ENCODE results near the gene BCAR3. TPM values are rescaled to one million over a fixed set of nuclear protein-coding genes. Genes with fewer than 3 reads are reported as not detected.
"Not testable (repeated sequence)": the region's sequence is repeated elsewhere in the genome, so short reads cannot be mapped to it uniquely, and the experiment has no call there.

BCAR3 gene
- total RNA-seq, 1 donor from 2014 or later = 46.9 TPM

GRCh38 chr1:93707956-93708355 is 26.3 kb upstream of the BCAR3 start:
- no peak for DNase-seq (ENCODE audit: extremely low read depth, low read depth, low spot score)

- DNase-seq (ENCODE audit: extremely low read depth, low read depth, low spot score) = no peak
These were observed 24.4 kb upstream of the BCAR3 start for GRCh38 chr1:93705892-93706500.

GRCh38 chr1:93704052-93704451 is 22.4 kb upstream of the BCAR3 start:
- no peak for DNase-seq (ENCODE audit: extremely low read depth, low read depth, low spot score)

- DNase-seq (ENCODE audit: extremely low read depth, low read depth, low spot score) = no peak
These were observed 22.0 kb upstream of the BCAR3 start for GRCh38 chr1:93703643-93704042.

- no peak for DNase-seq (ENCODE audit: extremely low read depth, low read depth, low spot score)
These were observed 21.2 kb upstream of the BCAR3 start for GRCh38 chr1:93702828-93703183.

GRCh38 chr1:93702111-93702827 is 20.6 kb upstream of the BCAR3 start:
- no peak for DNase-seq (ENCODE audit: extremely low read depth, low read depth, low spot score)

GRCh38 chr1:93701629-93702028 is 20.0 kb upstream of the BCAR3 start:
- no peak for DNase-seq (ENCODE audit: extremely low read depth, low read depth, low spot score)

GRCh38 chr1:93700532-93701469 is 19.2 kb upstream of the BCAR3 start:
- no peak for DNase-seq (ENCODE audit: extremely low read depth, low read depth, low spot score)

- no peak for DNase-seq (ENCODE audit: extremely low read depth, low read depth, low spot score)
These were observed 18.0 kb upstream of the BCAR3 start for GRCh38 chr1:93699503-93700168.

GRCh38 chr1:93699049-93699384 is 17.4 kb upstream of the BCAR3 start:
- no peak for DNase-seq (ENCODE audit: extremely low read depth, low read depth, low spot score)

- DNase-seq (ENCODE audit: extremely low read depth, low read depth, low spot score) = no peak
These were observed 16.9 kb upstream of the BCAR3 start for GRCh38 chr1:93698329-93699048.

GRCh38 chr1:93697566-93697965 is 15.9 kb upstream of the BCAR3 start:
- not testable (repeated sequence) for DNase-seq (ENCODE audit: extremely low read depth, low read depth, low spot score)

GRCh38 chr1:93695411-93696005 is 13.9 kb upstream of the BCAR3 start:
- no peak for DNase-seq (ENCODE audit: extremely low read depth, low read depth, low spot score)

- DNase-seq (ENCODE audit: extremely low read depth, low read depth, low spot score) = no peak
These were observed 13.2 kb upstream of the BCAR3 start for GRCh38 chr1:93694819-93695218.

- no peak for DNase-seq (ENCODE audit: extremely low read depth, low read depth, low spot score)
These were observed 12.4 kb upstream of the BCAR3 start for GRCh38 chr1:93694039-93694438.

GRCh38 chr1:93692983-93693591 is 11.4 kb upstream of the BCAR3 start:
- peak; percentile 47 for DNase-seq (ENCODE audit: extremely low read depth, low read depth, low spot score)

- no peak for DNase-seq (ENCODE audit: extremely low read depth, low read depth, low spot score)
These were observed 10.8 kb upstream of the BCAR3 start for GRCh38 chr1:93692451-93692861.

- DNase-seq (ENCODE audit: extremely low read depth, low read depth, low spot score) = no peak
These were observed 10.4 kb upstream of the BCAR3 start for GRCh38 chr1:93692026-93692425.

GRCh38 chr1:93690921-93691789 is 9.5 kb upstream of the BCAR3 start:
- no peak for DNase-seq (ENCODE audit: extremely low read depth, low read depth, low spot score)

All from glomerular endothelial cell (primary cell).